COLO668 (cell line): Measurements from ENCODE around the gene OSBPL9.

Source experiments
- DNase-seq: peaks from one replicate; lab custom pipeline; 2025; ENCODE audit not compliant: unreplicated experiment; lab: John Stamatoyannopoulos, UW

Gene OSBPL9

GRCh38 chr1:51661081-51661518 is 44.2 kb downstream of the OSBPL9 start:
- no peak for DNase-seq

GRCh38 chr1:51663105-51663504 is 46.2 kb downstream of the OSBPL9 start:
- no peak for DNase-seq

GRCh38 chr1:51663721-51664120 is 46.8 kb downstream of the OSBPL9 start:
- no peak for DNase-seq

- no peak for DNase-seq
Measured at GRCh38 chr1:51664421-51665240, 47.7 kb downstream of the OSBPL9 start.

- DNase-seq: no peak
Measured at GRCh38 chr1:51666478-51666877, 49.6 kb downstream of the OSBPL9 start.

- DNase-seq: no peak
Measured at GRCh38 chr1:51667561-51667960, 50.7 kb downstream of the OSBPL9 start.

GRCh38 chr1:51669272-51669671 is 52.4 kb downstream of the OSBPL9 start:
- DNase-seq: no peak

GRCh38 chr1:51669816-51670215 is 52.9 kb downstream of the OSBPL9 start:
- no peak for DNase-seq

- no peak for DNase-seq
Measured at GRCh38 chr1:51671527-51672325, 54.8 kb downstream of the OSBPL9 start.

GRCh38 chr1:51673279-51673678 is 56.4 kb downstream of the OSBPL9 start:
- DNase-seq: no peak

GRCh38 chr1:51675177-51675780 is 58.4 kb downstream of the OSBPL9 start:
- no peak for DNase-seq

- DNase-seq: peak; percentile 35
Measured at GRCh38 chr1:51679435-51679834, 62.5 kb downstream of the OSBPL9 start.

GRCh38 chr1:51684776-51685175 is 67.9 kb downstream of the OSBPL9 start:
- no peak for DNase-seq

GRCh38 chr1:51686450-51686849 is 69.6 kb downstream of the OSBPL9 start:
- DNase-seq: no peak

GRCh38 chr1:51689075-51689440 is 72.2 kb downstream of the OSBPL9 start:
- no peak for DNase-seq

GRCh38 chr1:51689643-51690042 is 72.8 kb downstream of the OSBPL9 start:
- DNase-seq: no peak

GRCh38 chr1:51690285-51690961 is 73.5 kb downstream of the OSBPL9 start:
- peak; percentile 60 for DNase-seq

- no peak for DNase-seq
Measured at GRCh38 chr1:51691920-51692319, 75.0 kb downstream of the OSBPL9 start.

GRCh38 chr1:51693419-51694155 is 76.7 kb downstream of the OSBPL9 start:
- no peak for DNase-seq

- DNase-seq: no peak
Measured at GRCh38 chr1:51697166-51697565, 80.3 kb downstream of the OSBPL9 start.

GRCh38 chr1:51699391-51699790 is 82.5 kb downstream of the OSBPL9 start:
- DNase-seq: no peak
